ENCODE data around the gene C8G.

GRCh38 chr9:136971746-136972145 lies 26.7 kb downstream of the C8G start:
- TF ChIP-seq CTCF (IDR thresholded peaks at IDR 0.05) (no peak), POLR2AphosphoS5 (IDR thresholded peaks at IDR 0.05; ENCODE audit: low read depth, low read length) (no peak), TCF7L2 (IDR thresholded peaks at IDR 0.05; ENCODE audit: low read depth, low read length) (no peak), REST (IDR thresholded peaks at IDR 0.05; ENCODE audit: insufficient read depth in 1 of 2, low read depth in 2 of 2, low read length in 1 of 2) (no peak), SIN3A (IDR thresholded peaks at IDR 0.05; ENCODE audit: borderline replicate concordance, insufficient read depth, low read depth, low read length) (no peak)
